ENCODE results near the gene PPP2R2C. TPM values are rescaled to one million over a fixed set of nuclear protein-coding genes. Genes with fewer than 3 reads are reported as not detected.

Gene PPP2R2C
- polyA plus RNA-seq, 1 of the 3 experiments (the other 2 are of a cell fraction) = 0.21 TPM

- TF ChIP-seq, protein P1, sequence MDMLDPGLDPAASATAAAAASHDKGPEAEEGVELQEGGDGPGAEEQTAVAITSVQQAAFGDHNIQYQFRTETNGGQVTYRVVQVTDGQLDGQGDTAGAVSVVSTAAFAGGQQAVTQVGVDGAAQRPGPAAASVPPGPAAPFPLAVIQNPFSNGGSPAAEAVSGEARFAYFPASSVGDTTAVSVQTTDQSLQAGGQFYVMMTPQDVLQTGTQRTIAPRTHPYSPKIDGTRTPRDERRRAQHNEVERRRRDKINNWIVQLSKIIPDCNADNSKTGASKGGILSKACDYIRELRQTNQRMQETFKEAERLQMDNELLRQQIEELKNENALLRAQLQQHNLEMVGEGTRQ (IDR thresholded peaks at IDR 0.05; ENCODE audit: borderline replicate concordance, low read depth, low read length) = no peak
- no peaks in the 10 kb centered on the region for H3K36me3 ChIP-seq (replicated peaks in 1 of 2; ENCODE audit: control insufficient read depth in 1 of 2, insufficient read depth in 2 of 2, low read length in 1 of 2)
- H3K27ac ChIP-seq (ENCODE audit: low read depth in 2 of 2, low read length in 1 of 2) = no peak overlapping the region
- no peaks in the 10 kb centered on the region for H3K9me2 ChIP-seq
- no peaks in the 10 kb centered on the region for H3K9me3 ChIP-seq
- CTCF ChIA-PET = interaction anchor here (0.9 to 1.4 kb wide), 6 partner anchors 9 to 120 kb away, joined by 3 to 5 read pairs (median 3); no protein-coding TSS in a partner anchor
- H3K27me3 ChIP-seq (ENCODE audit: insufficient read depth) = no peaks in the 10 kb centered on the region
- H3F3A ChIP-seq (replicated peaks; ENCODE audit: insufficient read depth) = no peaks in the 10 kb centered on the region
- no peak overlapping the region for H3K9ac ChIP-seq
- H4K20me1 ChIP-seq (ENCODE audit: insufficient read depth) = no peaks in the 10 kb centered on the region
- no peak for DNase-seq
- H3K4me2 ChIP-seq = no peak overlapping the region
- no peaks in the 10 kb centered on the region for H3K79me2 ChIP-seq (ENCODE audit: insufficient read depth)
- no peak overlapping the region for H2AFZ ChIP-seq (ENCODE audit: low read depth)
- WGBS (ENCODE audit: low lambda C conversion rate) = 61% methylated on average over 20 of the region's 22 CpGs
- POLR2A ChIA-PET = interaction anchor here (0.5 kb wide), 1 partner anchor 511 kb away, joined by 5 read pairs; no protein-coding TSS in a partner anchor
- peaks cover 0 to 32% of the 10 kb centered on the region in 2 experiments; a peak in 1 of 4 replicates for H3K4me1 ChIP-seq (ENCODE audit: control insufficient read depth in 1 of 2, insufficient read depth in 2 of 2, low read depth in 1 of 2, low read length in 1 of 2)
- H3K4me3 ChIP-seq (ENCODE audit: low read depth in 2 of 2, low read length in 1 of 2) = no peak overlapping the region
Observed at GRCh38 chr4:6447672-6448171, 24.7 kb downstream of the PPP2R2C start.

DNA sequence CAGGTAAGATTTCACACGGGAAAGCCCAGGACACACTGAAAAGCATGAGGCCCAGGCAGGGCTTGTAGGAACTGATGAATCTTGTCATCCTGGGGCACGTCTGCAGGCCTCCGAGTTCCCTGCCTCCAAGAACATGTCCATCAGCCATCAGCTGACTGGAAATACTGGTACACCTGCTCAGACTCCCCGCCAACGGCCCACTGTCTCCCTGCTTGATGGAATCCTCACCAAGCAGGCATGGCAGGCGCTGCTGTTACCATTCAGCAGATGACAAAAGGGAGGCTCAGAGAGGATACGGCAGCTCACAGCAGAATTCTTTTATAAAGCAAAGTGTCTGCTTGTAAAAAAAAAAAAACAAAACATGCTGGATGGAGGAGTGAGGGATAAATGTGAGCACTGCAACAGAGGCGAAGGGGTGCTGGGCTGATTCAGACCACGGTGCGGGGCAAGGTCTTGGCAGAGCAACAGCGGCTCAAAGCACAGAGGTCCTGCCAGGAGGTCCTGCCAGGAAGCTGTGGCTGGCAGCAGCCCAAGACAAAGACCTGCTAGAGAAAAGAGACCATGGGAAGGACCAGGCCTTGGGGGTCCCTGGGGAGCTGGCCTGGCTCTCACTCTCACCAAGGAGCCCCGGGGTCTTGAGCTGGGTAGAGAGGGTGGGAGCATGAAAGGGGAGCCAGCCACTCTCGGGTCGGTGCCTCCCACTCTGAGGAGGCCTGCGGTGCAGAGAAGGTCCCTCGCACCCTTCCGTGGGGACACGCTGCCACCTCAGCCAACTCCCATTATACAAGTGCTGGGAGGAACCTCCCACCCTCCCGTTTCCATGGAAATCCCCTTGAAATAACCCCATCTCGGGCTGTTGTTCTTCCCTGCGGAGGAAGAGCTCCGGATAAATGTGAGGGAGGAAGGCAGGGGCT, 25.6 kb downstream of the PPP2R2C start:
- Histone ChIP-seq H4K20me1 (ENCODE audit: insufficient read depth) (no peaks in the 10 kb centered on the region), H3K4me2 (no peak overlapping the region), H3K27ac (ENCODE audit: low read depth in 2 of 2, low read length in 1 of 2) (no peak overlapping the region), H3K4me1 (ENCODE audit: control insufficient read depth in 1 of 2, insufficient read depth in 2 of 2, low read depth in 1 of 2, low read length in 1 of 2) (peaks cover 0 to 34% of the 10 kb centered on the region in 2 experiments; a peak in 1 of 4 replicates), H3K4me3 (ENCODE audit: low read depth in 2 of 2, low read length in 1 of 2) (no peak overlapping the region), H3K9me3 (no peaks in the 10 kb centered on the region), H2AFZ (ENCODE audit: low read depth) (no peak overlapping the region), H3F3A (replicated peaks; ENCODE audit: insufficient read depth) (no peaks in the 10 kb centered on the region), H3K36me3 (replicated peaks in 1 of 2; ENCODE audit: control insufficient read depth in 1 of 2, insufficient read depth in 2 of 2, low read length in 1 of 2) (no peaks in the 10 kb centered on the region), H3K9ac (no peak overlapping the region), H3K79me2 (ENCODE audit: insufficient read depth) (no peaks in the 10 kb centered on the region), H3K27me3 (ENCODE audit: insufficient read depth) (no peaks in the 10 kb centered on the region), H3K9me2 (no peaks in the 10 kb centered on the region)
- ChIA-PET POLR2A (interaction anchor here (0.5 kb wide), 1 partner anchor 511 kb away, joined by 5 read pairs; no protein-coding TSS in a partner anchor), CTCF (interaction anchor here (0.7 to 1.5 kb wide), 8 partner anchors 9 to 196 kb away, joined by 3 to 5 read pairs (median 3); no protein-coding TSS in a partner anchor)
- WGBS (ENCODE audit: low lambda C conversion rate) = 37% methylated on average over 20 of the region's 22 CpGs
- TF ChIP-seq TCF12 (IDR thresholded peaks at IDR 0.05) (no peak), GABPA (IDR thresholded peaks at IDR 0.05; ENCODE audit: low read depth) (no peak), MXI1 (IDR thresholded peaks at IDR 0.05; ENCODE audit: low read depth, low read length) (no peak), NRF1 (IDR thresholded peaks at IDR 0.05; ENCODE audit: low read depth, low read length) (no peak), ZBTB33 (IDR thresholded peaks at IDR 0.05; ENCODE audit: borderline replicate concordance, low read depth) (no peak), SIN3A (IDR thresholded peaks at IDR 0.05; ENCODE audit: borderline replicate concordance, low read depth, low read length) (no peak), NFIC (IDR thresholded peaks at IDR 0.05; ENCODE audit: borderline replicate concordance) (no peak), RCOR1 (IDR thresholded peaks at IDR 0.05; ENCODE audit: low read length) (no peak), ELF1 (IDR thresholded peaks at IDR 0.05) (no peak), IRF3 (IDR thresholded peaks at IDR 0.05; ENCODE audit: low read depth, low read length) (no peak)
- TF ChIP-seq, protein P2, sequence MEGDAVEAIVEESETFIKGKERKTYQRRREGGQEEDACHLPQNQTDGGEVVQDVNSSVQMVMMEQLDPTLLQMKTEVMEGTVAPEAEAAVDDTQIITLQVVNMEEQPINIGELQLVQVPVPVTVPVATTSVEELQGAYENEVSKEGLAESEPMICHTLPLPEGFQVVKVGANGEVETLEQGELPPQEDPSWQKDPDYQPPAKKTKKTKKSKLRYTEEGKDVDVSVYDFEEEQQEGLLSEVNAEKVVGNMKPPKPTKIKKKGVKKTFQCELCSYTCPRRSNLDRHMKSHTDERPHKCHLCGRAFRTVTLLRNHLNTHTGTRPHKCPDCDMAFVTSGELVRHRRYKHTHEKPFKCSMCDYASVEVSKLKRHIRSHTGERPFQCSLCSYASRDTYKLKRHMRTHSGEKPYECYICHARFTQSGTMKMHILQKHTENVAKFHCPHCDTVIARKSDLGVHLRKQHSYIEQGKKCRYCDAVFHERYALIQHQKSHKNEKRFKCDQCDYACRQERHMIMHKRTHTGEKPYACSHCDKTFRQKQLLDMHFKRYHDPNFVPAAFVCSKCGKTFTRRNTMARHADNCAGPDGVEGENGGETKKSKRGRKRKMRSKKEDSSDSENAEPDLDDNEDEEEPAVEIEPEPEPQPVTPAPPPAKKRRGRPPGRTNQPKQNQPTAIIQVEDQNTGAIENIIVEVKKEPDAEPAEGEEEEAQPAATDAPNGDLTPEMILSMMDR (IDR thresholded peaks at IDR 0.05) = no peak
- TF ChIP-seq, protein P1 (IDR thresholded peaks at IDR 0.05; ENCODE audit: borderline replicate concordance, low read depth, low read length) = no peak
- DNase-seq = no peak

Data from SK-N-SH (cell line).